K562 (cell line): ENCODE measurements around the gene SV2A. TPM values are rescaled to one million over a fixed set of nuclear protein-coding genes. Genes with fewer than 3 reads are reported as not detected.

Source experiments
- ARNT ChIP-seq, 2 experiments: fragments of 450-650 bp; IDR thresholded peaks; 2 replicates each; pipeline ENCODE4 v1.6.1; 2016; ENCODE audit warnings: mild to moderate bottlenecking in 1 of 2
- DMBX1 ChIP-seq: fragments of 250-450 bp; sonication (Bioruptor Pico); IDR thresholded peaks from 2 replicates; pipeline ENCODE4 v1.8.0; 2022; ENCODE audit warnings: inconsistent platforms, mild to moderate bottlenecking, moderate library complexity, borderline replicate concordance
- HNRNPL ChIP-seq: fragments of 200-400 bp; formaldehyde crosslinking; IDR thresholded peaks from 2 replicates; pipeline ENCODE4 v1.6.1; 2017; ENCODE audit warnings: low read depth, mild to moderate bottlenecking, low read length
- HSF4 ChIP-seq: fragments of 250-450 bp; sonication (Bioruptor Pico); IDR thresholded peaks from 2 replicates; pipeline ENCODE4 v2.1.2; 2022; ENCODE audit warnings: mild to moderate bottlenecking, moderate library complexity, borderline replicate concordance
- JUNB ChIP-seq: fragments of 450-650 bp; formaldehyde crosslinking; conservative IDR thresholded peaks from 2 replicates; pipeline ENCODE4 v1.4.0; 2020; ENCODE audit warnings: mild to moderate bottlenecking
- MTA2 ChIP-seq: fragments of 450-650 bp; IDR thresholded peaks from 2 replicates; pipeline ENCODE4 v1.6.1; 2016; ENCODE audit warnings: low read depth
- POLR2AphosphoS5 ChIP-seq: IDR thresholded peaks from 2 replicates; pipeline ENCODE4 v1.6.1; 2011; ENCODE audit warnings: mild to moderate bottlenecking, low read depth, low read length, moderate library complexity; ENCODE audit not compliant: control insufficient read depth, insufficient read depth
- SMAD2 ChIP-seq: fragments of 150-350 bp; IDR thresholded peaks from 2 replicates; pipeline ENCODE4 v1.6.1; 2014; ENCODE audit warnings: low read depth, mild to moderate bottlenecking, low read length
- SMC3 ChIP-seq: conservative IDR thresholded peaks from 2 replicates; pipeline ENCODE4 v1.6.1; 2011; ENCODE audit warnings: low read depth, low read length, improper control_type of control experiment; ENCODE audit not compliant: insufficient read depth
- SNRNP70 ChIP-seq: fragments of 200-400 bp; formaldehyde crosslinking; optimal IDR thresholded peaks from 2 replicates; pipeline ENCODE3; 2017; ENCODE audit warnings: low read depth, low read length
- STAT5A ChIP-seq: IDR thresholded peaks from 2 replicates; pipeline ENCODE4 v1.6.1; 2012; ENCODE audit warnings: low read length, inconsistent platforms, borderline replicate concordance
- ZNF121 ChIP-seq: sonication (generic); formaldehyde crosslinking; conservative IDR thresholded peaks from 2 replicates; pipeline ENCODE4 v1.8.0; 2022; ENCODE audit warnings: missing genetic modification reagents
- ZNF124 ChIP-seq: sonication (generic); formaldehyde crosslinking; IDR thresholded peaks from 2 replicates; pipeline ENCODE4 v1.8.1; 2022; ENCODE audit warnings: missing genetic modification reagents
- ZNF280A ChIP-seq: fragments of 450-650 bp; IDR thresholded peaks from 2 replicates; pipeline ENCODE4 v1.6.1; 2018; ENCODE audit warnings: mild to moderate bottlenecking, low read depth; ENCODE audit not compliant: partially characterized antibody
- ZNF696 ChIP-seq: fragments of 250-450 bp; sonication (Bioruptor Pico); conservative IDR thresholded peaks from 2 replicates; pipeline ENCODE4 v1.4.0; 2020; ENCODE audit warnings: mild to moderate bottlenecking, moderate library complexity
- polyA plus RNA-seq, 8 experiments: library from polyadenylated mRNA; depleted of rRNA in 4 of 8; stranded (reverse) in 5 of 8; unstranded in 3 of 8; fragments of >200 nt; fragmentation: Nextera tagmentation in 2 of 8; fragmentation: Illumina TruSeq in 1 of 8; extraction: Ambion mirVana in 2 of 8; extraction: Trizol in 1 of 8; gene quantifications; 2 replicates each; pipeline versions ENCODE4 v1.2.1 to v1.2.3, GENCODE V29; 2011 to 2014; ENCODE audit warnings: inconsistent platforms in 1 of 8, missing spikeins in 1 of 8
- total RNA-seq, 7 experiments: library from RNA; depleted of rRNA in 6 of 7; stranded (reverse); fragments of >200 nt in 6 of 7; fragmentation: Illumina TruSeq in 2 of 7; extraction: Trizol in 2 of 7; gene quantifications; 2 replicates each; pipeline versions ENCODE4 v1.2.1 to v1.2.3, GENCODE V29; 2011 to 2021; ENCODE audit warnings: low replicate concordance in 1 of 7
- TF ChIP-seq, protein P1 (sequence below): fragments of 200-800 bp; sonication (Bioruptor generic); IDR thresholded peaks from 2 replicates; pipeline ENCODE4 v1.6.1; 2016; ENCODE audit warnings: missing genetic modification characterization, missing compliant biosample characterization
- TF ChIP-seq, protein P2 (sequence below): sonication (generic); IDR thresholded peaks from 2 replicates; pipeline ENCODE4 v1.6.1; 2016
- TF ChIP-seq, protein P3 (sequence below): sonication (generic); formaldehyde crosslinking; IDR thresholded peaks from 2 replicates; pipeline ENCODE4 v1.8.1; 2022; ENCODE audit warnings: missing genetic modification reagents

The SV2A gene
- total and polyA plus RNA-seq, 9 of the 15 experiments (the other 6 are each of a cell fraction or from before 2014, with no cell fraction given): 0.07 to 0.22 (median 0.11) TPM; not detected in 1

DNA sequence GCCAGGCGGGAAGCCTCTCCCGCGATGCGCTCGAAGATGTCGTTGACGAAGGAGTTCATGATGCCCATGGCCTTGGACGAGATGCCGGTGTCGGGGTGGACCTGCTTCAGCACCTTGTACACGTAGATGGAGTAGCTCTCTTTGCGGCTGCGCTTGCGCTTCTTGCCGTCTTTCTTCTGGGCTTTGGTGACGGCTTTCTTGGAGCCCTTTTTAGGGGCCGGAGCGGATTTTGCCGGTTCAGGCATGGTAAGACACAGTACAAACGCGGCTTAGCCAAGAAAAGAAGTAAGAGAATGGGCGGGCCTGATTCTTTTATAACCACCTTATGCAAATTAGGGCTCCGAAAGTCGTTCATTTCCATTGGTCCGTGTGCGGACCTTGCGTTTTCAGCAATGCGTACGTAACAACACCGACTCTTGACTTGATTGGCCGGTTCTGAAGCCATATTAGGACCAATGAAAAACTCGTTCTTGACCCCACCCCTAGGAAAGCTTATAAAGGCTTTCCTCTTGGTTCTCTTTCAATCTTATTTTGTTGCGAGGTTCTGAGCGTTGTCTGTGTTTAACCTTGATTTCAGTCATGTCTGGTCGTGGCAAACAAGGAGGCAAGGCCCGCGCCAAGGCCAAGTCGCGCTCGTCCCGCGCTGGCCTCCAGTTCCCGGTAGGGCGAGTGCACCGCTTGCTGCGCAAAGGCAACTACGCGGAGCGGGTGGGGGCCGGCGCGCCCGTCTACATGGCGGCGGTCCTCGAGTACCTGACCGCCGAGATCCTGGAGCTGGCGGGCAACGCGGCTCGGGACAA lies 31.0 kb downstream of the SV2A start (continued):
- no peak for TF ChIP-seq ZNF280A
- no peak for TF ChIP-seq DMBX1 (CRISPR knock-in tag)
- TF ChIP-seq, protein P1, sequence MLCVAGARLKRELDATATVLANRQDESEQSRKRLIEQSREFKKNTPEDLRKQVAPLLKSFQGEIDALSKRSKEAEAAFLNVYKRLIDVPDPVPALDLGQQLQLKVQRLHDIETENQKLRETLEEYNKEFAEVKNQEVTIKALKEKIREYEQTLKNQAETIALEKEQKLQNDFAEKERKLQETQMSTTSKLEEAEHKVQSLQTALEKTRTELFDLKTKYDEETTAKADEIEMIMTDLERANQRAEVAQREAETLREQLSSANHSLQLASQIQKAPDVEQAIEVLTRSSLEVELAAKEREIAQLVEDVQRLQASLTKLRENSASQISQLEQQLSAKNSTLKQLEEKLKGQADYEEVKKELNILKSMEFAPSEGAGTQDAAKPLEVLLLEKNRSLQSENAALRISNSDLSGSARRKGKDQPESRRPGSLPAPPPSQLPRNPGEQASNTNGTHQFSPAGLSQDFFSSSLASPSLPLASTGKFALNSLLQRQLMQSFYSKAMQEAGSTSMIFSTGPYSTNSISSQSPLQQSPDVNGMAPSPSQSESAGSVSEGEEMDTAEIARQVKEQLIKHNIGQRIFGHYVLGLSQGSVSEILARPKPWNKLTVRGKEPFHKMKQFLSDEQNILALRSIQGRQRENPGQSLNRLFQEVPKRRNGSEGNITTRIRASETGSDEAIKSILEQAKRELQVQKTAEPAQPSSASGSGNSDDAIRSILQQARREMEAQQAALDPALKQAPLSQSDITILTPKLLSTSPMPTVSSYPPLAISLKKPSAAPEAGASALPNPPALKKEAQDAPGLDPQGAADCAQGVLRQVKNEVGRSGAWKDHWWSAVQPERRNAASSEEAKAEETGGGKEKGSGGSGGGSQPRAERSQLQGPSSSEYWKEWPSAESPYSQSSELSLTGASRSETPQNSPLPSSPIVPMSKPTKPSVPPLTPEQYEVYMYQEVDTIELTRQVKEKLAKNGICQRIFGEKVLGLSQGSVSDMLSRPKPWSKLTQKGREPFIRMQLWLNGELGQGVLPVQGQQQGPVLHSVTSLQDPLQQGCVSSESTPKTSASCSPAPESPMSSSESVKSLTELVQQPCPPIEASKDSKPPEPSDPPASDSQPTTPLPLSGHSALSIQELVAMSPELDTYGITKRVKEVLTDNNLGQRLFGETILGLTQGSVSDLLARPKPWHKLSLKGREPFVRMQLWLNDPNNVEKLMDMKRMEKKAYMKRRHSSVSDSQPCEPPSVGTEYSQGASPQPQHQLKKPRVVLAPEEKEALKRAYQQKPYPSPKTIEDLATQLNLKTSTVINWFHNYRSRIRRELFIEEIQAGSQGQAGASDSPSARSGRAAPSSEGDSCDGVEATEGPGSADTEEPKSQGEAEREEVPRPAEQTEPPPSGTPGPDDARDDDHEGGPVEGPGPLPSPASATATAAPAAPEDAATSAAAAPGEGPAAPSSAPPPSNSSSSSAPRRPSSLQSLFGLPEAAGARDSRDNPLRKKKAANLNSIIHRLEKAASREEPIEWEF (CRISPR knock-in tag): no peak
- no peak for TF ChIP-seq MTA2
- no peak for TF ChIP-seq ZNF696
- TF ChIP-seq ARNT (IDR thresholded peaks at IDR 0.05): 0 out of 4 replicates have a peak, but pooled peaks of 1 of the 2 experiments have one; percentile 37
- TF ChIP-seq SMAD2: no peak
- no peak for TF ChIP-seq ZNF121 (CRISPR knock-in tag)
- no peak for TF ChIP-seq JUNB (CRISPR knock-in tag)
- TF ChIP-seq, protein P2, sequence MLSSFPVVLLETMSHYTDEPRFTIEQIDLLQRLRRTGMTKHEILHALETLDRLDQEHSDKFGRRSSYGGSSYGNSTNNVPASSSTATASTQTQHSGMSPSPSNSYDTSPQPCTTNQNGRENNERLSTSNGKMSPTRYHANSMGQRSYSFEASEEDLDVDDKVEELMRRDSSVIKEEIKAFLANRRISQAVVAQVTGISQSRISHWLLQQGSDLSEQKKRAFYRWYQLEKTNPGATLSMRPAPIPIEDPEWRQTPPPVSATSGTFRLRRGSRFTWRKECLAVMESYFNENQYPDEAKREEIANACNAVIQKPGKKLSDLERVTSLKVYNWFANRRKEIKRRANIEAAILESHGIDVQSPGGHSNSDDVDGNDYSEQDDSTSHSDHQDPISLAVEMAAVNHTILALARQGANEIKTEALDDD: no peak
- TF ChIP-seq, protein P3, sequence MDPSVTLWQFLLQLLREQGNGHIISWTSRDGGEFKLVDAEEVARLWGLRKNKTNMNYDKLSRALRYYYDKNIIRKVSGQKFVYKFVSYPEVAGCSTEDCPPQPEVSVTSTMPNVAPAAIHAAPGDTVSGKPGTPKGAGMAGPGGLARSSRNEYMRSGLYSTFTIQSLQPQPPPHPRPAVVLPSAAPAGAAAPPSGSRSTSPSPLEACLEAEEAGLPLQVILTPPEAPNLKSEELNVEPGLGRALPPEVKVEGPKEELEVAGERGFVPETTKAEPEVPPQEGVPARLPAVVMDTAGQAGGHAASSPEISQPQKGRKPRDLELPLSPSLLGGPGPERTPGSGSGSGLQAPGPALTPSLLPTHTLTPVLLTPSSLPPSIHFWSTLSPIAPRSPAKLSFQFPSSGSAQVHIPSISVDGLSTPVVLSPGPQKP (CRISPR knock-in tag): no peak
- no peak for TF ChIP-seq STAT5A
- no peak for TF ChIP-seq HSF4 (CRISPR knock-in tag)
- peak; percentile 93 for TF ChIP-seq POLR2AphosphoS5
- no peak for TF ChIP-seq ZNF124 (CRISPR knock-in tag)
- TF ChIP-seq SMC3: no peak
- peak; percentile 63 for TF ChIP-seq SNRNP70
- TF ChIP-seq HNRNPL: peak; percentile 92; the same call in 1 of the 2 replicates
